Ammon's horn (tissue), 1 donor: ENCODE data around the gene CNOT6.

Source experiments
- DNase-seq: peaks from one replicate; pipeline ENCODE4 v3.0.0-alpha.2; 2016; ENCODE audit warnings: low spot score

CNOT6 gene

GRCh38 chr5:180568914-180569313 lies 74.7 kb downstream of the CNOT6 start:
- no peak for DNase-seq

GRCh38 chr5:180575571-180575970 lies 81.4 kb downstream of the CNOT6 start:
- no peak for DNase-seq

GRCh38 chr5:180580681-180581080 lies 86.5 kb downstream of the CNOT6 start:
- no peak for DNase-seq

GRCh38 chr5:180583738-180584137 lies 89.6 kb downstream of the CNOT6 start:
- no peak for DNase-seq

GRCh38 chr5:180586204-180586603 lies 92.0 kb downstream of the CNOT6 start:
- DNase-seq = no peak

GRCh38 chr5:180586870-180587269 lies 92.7 kb downstream of the CNOT6 start:
- DNase-seq = no peak

GRCh38 chr5:180589771-180590542 lies 95.8 kb downstream of the CNOT6 start:
- DNase-seq = no peak

- DNase-seq = no peak
Measured at GRCh38 chr5:180590543-180591310, 96.5 kb downstream of the CNOT6 start.

- DNase-seq = no peak
Measured at GRCh38 chr5:180591311-180591887, 97.2 kb downstream of the CNOT6 start, which contains the start of gene SCGB3A1. SCGB3A1 (minus strand) TSS chr5:180591499; CDS start chr5:180591462, 37 bp downstream.

- DNase-seq = no peak
Measured at GRCh38 chr5:180592176-180592575, 98.0 kb downstream of the CNOT6 start.

GRCh38 chr5:180593446-180594206 lies 99.4 kb downstream of the CNOT6 start:
- no peak for DNase-seq

- DNase-seq = no peak
Measured at GRCh38 chr5:180594311-180595045, 100.3 kb downstream of the CNOT6 start.

- DNase-seq = no peak
Measured at GRCh38 chr5:180595046-180595379, 100.8 kb downstream of the CNOT6 start.

- DNase-seq = no peak
Measured at GRCh38 chr5:180595381-180596114, 101.4 kb downstream of the CNOT6 start.

- no peak for DNase-seq
Measured at GRCh38 chr5:180596115-180596667, 102.0 kb downstream of the CNOT6 start.

- DNase-seq = no peak
Measured at GRCh38 chr5:180596668-180597231, 102.6 kb downstream of the CNOT6 start.

- no peak for DNase-seq
Measured at GRCh38 chr5:180598316-180598701, 104.1 kb downstream of the CNOT6 start.

GRCh38 chr5:180598797-180599589 lies 104.8 kb downstream of the CNOT6 start:
- no peak for DNase-seq

- DNase-seq = no peak
Measured at GRCh38 chr5:180599590-180599914, 105.4 kb downstream of the CNOT6 start.
